HG02981 (cell line): ENCODE results near the gene SNAPC1.
"Not testable (repeated sequence)": the region's sequence is repeated elsewhere in the genome, so short reads cannot be mapped to it uniquely, and the experiment has no call there.

Experiments
- ATAC-seq: cut with Tn5 transposase; IDR thresholded peaks from one replicate; pipeline ENCODE4 v1.9.1; 2021; ENCODE audit warnings: mild to moderate bottlenecking, moderate library complexity; ENCODE audit not compliant: unreplicated experiment

The SNAPC1 gene

DNA sequence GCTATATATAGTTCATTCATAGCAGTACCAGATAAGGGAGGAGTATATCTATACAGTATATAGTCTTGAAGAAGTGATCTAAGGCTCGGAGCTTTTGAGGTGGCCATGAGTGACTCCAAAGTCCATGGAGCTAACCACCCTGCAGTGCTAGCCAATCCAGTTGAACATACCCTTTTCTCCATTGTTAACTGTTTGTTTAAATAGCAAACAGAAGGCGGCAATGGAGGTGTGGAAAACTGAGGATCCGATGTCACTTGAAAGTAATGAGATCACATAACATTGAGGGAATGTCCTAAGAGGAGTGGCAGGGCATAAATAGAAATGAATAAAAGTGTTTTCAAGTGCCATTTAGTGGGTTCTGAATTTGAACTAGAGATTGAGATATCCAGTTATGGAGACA lies 12.4 kb upstream of the SNAPC1 start:
- no peak for ATAC-seq

DNA sequence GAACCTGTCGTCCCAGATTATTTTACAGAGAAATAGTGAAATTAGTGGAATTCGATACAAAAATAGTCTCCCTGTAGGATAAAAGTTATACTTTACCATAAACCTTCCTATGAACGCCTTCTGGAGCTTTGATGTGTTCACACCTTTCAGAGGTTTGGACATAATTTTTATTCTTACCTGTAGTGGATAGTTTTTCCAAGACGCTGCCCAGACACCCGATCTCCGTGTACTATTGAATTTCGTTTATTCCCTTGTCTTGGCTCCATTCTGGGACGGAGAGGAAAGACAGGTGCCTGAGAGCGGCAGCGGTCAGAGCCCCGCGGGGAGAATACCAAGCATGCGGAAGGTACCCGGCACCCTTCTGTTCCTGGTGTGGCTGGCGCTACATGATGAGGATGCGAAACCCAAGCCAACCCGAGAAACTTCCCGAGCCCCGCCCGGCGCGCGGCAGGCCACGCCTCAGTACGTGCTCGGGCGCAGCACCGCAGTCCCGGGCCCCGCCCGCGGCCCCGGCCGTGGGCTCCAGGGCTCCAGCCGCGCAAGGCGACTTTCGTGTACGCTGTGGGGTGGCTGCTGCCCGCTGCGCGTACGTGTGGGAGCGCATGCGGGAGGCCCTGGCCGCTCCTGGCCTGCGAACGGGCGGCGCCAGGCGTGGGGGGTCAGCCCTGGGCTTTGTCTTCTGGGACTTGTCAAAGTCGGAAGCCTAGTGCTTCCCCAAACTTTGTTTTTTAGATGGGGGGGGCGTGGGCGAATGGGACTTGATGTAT lies 11.3 kb upstream of the SNAPC1 start:
- peak; percentile 86 for ATAC-seq

DNA sequence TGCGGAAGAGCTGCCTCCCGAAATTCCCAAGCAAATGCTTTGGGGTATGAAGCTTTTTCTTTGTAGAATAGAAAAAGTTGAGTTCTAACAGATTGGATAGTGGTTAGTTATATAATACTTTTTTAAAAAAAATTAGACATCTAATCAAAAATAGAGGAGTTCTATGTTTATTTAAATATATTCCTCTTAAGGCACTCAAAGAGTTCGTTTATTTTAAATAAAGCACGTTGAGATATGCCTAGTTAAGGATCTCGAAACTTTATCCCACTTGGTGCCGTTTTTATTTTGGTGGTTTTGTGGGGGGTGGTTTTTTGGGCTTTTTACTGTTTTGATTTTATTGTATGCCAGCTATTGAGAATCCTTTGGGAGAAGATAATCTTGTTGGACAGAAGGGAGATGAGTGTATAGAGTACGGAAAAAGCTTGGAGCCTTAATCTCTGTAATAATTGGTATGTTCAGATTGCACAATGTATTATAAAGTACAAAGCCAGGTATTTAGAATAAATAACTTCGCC lies 10.7 kb upstream of the SNAPC1 start:
- no peak for ATAC-seq

DNA sequence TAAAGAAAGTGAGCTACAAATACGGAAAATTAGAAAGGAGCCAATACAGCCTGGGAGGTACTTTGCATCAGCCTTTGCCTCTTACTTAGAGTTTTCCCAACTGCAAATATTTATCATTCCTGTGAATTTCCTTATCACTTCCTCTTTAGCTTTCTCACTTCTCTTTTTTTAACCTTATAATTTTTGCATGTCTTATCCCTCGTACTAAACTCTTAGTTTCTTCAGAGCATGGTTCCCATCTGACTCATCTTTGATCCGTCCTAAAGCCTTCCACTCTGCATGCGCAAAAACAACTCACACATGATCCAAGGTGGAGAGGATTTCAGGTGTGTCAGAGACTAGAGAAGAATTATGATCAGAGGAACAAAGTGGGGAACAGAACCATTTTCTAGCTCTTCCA lies 9.6 kb upstream of the SNAPC1 start:
- peak; percentile 53 for ATAC-seq

DNA sequence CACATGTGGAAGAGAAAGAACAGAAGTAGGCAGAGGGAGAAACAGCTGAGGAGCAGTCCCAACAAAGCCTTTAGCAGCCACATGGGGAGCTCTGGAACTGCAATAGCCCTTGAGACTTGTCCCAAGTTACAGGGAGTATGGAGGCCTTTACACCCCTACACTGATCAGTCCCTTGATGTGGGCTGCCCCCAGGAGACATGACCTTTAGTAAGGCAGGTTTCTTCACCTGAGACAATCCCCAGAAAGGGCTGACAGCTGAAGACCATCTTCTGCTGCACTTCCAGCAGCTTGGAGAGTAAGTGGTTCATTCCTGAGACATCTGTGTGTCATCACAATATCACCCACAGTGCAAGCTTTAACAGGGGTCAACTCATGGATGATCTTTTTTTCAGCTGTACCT lies 8.6 kb upstream of the SNAPC1 start:
- ATAC-seq: no peak

DNA sequence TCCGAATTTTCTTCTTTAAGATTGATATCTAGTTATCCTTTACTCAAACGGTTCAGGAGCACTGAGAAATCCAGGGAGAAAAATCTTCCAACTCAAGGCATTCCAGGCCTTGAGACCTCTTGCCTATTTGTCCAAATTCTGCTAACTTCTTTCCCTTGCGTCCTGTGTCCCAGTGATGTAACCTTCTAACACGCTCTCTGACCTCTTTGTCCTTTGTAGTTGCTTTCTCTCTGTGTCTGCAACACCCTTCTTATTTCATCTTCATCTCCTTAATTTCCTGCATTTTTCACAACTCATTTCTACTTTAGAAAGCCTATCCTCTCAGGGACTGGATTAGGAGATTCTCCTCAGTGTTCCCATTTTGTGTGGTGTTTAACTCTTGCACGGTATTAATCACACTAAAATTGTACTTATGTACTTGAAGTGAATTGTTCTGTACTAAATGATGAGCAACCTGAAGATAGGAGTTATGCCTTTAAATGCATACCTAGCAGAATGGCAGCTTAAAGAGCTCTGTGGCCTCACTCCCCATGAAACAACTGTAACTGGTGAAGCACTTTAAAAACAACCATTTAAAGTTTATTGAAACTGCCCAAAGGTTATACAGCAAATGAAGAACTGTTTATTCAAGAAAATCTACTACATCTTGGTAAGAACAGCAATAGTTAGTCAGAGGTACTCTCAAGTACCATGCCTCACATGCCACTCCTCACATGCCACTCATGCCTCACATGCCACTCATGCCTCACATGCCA lies 7.4 kb upstream of the SNAPC1 start:
- ATAC-seq: no peak

DNA sequence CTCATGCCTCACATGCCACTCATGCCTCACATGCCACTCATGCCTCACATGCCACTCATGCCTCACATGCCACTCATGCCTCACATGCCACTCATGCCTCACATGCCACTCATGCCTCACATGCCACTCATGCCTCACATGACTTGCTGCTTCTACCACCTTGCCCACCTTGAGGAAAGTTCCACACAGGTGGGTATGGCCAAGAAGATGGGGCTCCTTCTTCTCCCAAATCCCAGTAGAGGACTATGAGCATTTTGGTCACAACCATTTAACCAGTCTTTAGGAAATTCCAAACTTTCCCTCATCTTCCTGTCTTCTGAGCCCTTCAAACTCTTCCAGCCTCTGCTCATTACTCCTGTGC lies 6.9 kb upstream of the SNAPC1 start:
- ATAC-seq: not testable (repeated sequence)

GRCh38 chr14:61756135-61756534 lies 6.1 kb upstream of the SNAPC1 start:
- ATAC-seq: no peak

DNA sequence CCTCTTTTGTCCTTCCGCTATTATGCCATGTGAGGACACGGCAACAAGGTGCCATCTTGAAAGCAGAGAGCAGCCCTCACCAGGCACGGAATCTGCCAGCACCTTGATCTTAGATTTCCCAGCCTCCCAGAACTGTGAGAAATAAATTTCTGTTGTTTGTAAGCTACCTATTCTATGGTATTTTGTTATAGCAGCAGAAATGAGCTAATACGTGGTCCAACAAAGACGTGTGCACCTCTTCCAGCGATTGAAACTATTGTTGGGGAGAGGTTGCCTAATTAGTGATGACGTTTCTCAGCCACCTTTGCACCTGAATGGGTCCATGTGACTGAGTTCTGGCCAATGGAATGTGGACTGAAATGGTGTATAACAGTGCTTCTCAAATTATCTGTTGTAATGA lies 2.3 kb upstream of the SNAPC1 start:
- no peak for ATAC-seq

DNA sequence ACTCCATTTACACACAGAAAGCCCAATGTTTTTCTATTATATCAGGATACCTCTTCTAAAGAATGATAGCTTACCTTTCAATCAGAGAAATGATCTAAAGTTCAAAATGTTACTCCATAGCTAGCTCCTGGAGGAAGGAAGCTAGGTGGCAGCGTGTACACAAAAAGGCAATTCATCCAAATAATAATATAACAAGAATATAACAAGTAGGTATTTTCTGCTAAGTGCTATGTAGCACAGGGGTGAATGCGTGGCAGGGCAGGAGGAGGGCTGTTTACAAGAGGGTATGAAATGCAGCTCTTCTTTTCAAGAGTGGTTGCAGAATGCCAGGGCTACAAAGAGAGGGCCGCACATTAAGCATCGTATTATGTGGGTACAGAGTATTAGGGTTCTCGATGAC lies 663 bp upstream of the SNAPC1 start:
- peak; percentile 1 for ATAC-seq

DNA sequence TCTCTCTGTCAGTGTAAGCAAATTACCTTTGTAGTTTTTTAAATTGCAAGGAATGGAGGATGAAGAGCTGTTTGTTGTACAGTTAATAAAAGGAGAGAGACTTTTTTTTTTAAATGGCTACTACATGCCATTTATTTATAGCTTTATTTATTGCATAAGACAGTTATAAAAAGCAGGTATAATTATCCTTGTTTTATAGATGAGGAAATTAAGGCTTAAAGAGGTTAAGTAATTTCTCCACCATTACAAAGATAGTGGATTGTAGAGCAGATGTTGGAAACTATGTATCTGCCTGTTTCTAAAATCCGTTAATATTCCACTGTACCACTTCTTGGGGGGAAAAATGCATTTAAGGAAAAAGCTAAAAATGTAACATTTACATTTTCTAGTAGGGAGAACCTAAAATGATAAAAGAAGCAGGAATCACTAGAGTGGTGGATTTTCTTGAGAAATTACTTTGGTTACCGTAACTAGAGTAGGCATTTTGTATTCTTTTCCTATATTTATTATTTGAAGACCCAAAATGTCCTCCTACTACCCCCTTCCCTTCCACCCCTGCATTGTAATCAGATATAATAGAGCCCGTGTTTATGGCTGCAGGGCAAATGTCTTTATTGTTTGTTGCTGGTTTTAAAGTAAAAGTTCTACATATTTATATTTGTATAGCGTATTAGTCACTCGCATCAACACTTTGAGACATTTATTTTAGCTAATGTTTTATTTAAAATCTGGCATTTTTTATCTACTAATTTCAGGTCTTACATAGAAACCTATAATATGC lies 2.3 kb downstream of the SNAPC1 start:
- ATAC-seq: no peak

DNA sequence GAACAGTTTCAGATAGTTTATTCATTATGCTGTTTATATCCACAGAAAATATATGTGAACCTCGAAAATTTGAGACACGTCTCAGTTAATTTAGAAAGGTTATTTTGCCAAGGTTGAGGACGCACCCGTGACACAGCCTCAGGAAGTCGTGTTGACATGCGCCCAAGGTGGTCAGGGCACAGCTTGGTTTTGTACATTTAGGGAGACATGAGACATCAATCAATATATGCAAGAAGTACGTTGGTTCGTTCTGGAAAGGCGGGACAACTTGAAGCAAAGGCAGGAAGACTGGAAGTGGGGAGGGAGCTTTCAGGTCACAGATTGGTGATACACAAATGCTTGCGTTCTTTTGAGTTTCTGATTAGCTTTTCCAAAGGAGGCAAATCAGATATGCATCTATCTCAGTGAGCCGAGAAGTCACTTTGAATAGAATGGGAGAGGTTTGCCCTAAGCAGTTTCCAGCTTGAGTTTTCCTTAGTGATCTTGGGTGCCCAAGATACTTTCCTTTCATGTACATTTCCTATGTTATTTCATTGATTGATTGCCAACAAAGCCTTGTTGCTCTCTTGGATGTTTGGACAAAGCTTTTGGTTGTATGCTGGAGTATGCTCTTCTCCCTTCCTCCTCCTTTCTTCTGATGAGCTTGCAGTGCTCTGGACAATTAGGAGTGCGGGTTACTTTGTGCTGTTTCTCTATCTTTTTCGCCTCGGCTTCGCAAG lies 3.2 kb downstream of the SNAPC1 start:
- ATAC-seq: no peak

- ATAC-seq: no peak
Measured at GRCh38 chr14:61766151-61766550, 3.9 kb downstream of the SNAPC1 start.

DNA sequence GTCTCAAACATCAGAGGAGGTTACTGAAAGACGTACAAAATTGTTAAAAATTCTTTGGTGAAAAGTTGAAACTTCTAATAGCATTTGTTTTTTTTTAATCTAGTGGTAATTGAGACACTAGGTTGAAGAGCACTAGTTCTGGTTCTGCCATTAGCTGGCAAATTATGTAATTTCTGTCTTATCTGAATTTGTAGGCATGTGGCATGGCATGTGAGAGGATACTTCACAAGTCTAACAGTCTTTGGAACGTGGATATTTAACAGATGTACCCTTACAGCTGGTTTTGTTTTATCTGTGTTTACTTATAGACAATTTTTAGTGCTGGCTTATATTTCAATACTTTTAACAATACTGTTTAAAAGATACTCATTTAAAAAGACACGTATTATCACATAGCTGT lies 6.0 kb downstream of the SNAPC1 start:
- no peak for ATAC-seq

DNA sequence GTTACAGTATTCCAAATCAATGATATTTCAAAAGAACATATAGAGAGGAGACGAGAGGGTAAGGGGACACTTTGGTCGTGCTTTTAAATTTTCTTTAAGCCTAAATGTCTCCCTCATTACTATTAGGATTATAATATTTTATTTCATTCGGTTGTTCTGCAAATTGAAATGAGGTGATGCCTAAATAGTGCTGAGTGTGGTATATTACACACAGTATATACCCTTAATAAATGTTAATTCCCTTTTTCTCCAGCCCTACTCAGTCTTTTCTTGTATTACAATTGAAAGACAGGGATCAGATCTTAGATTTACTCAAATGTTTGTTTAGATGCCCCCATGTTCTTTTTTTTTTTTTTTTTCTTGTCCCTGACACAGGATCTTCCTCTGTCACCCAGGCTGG lies 7.7 kb downstream of the SNAPC1 start:
- no peak for ATAC-seq

GRCh38 chr14:61774861-61775260 lies 12.6 kb downstream of the SNAPC1 start:
- no peak for ATAC-seq

DNA sequence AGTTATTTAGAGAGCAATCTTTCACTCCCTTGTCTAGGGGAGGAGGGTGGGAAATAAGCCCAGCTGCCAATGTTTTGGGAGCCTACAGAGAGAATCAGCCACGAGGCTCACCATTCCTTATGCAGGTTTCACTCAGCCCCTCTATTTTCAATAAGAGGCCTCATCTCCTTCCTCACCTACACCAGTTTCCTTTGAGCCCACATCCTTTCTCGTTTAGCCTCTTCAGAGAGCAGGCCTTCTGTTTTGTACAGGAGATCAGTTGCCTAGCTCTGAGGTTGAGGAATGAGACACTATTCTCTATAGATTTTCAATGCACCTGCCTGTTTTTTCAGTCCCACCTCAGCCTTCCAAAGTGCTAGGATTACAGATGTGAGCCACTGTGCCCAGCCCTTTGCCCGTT lies 17.9 kb downstream of the SNAPC1 start:
- no peak for ATAC-seq

GRCh38 chr14:61797309-61797708 lies 35.1 kb downstream of the SNAPC1 start:
- no peak for ATAC-seq

- no peak for ATAC-seq
Measured at GRCh38 chr14:61802010-61802568, 39.9 kb downstream of the SNAPC1 start.

- ATAC-seq: peak; percentile 61
Measured at GRCh38 chr14:61803755-61804154, 41.5 kb downstream of the SNAPC1 start.

DNA sequence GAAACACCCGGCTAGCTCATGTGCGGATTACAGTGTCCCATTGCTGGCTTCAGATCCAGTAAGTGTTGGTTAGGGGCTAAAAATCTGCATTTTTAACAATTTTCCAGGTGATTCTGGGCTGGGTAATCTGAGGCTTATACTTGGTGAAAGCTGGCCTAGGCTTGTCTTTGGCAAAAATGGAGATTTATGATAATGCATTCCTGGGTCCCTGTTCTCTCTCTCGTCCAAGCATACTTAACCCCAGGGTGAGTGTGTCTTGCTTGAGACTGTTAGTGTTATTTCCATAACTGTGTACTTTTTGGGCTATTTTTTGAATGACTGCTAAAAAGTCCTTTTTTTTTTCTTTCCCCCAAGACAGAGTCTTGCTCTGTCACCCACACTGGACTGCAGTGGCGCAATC lies 43.2 kb downstream of the SNAPC1 start:
- ATAC-seq: no peak
